PC-3 (cell line): Measurements from ENCODE around the gene SETBP1.

Source experiments
- CTCF ChIP-seq: fragments of 300-600 bp; sonication (generic); conservative IDR thresholded peaks from 2 replicates; pipeline ENCODE4 v1.5.1; 2017; ENCODE audit warnings: antibody characterized with exemption, low read depth, mild to moderate bottlenecking, low read length
- EZH2phosphoT487 ChIP-seq: fragments of 300-600 bp; sonication (generic); IDR thresholded peaks from 2 replicates; pipeline ENCODE4 v1.6.1; 2018; ENCODE audit warnings: mild to moderate bottlenecking, antibody characterized with exemption, low read length, borderline replicate concordance

GRCh38 chr18:44856157-44856556 lies 175.5 kb downstream of the SETBP1 start:
- TF ChIP-seq CTCF (no peak), EZH2phosphoT487 (no peak)
